ENCODE measurements around the gene IWS1. TPM values are rescaled to one million over a fixed set of nuclear protein-coding genes. Genes with fewer than 3 reads are reported as not detected.
A peak's percentile ranks its signal among the peaks of the same experiment; 100 is the strongest.

The IWS1 gene
- total and polyA plus RNA-seq, 9 of the 15 experiments (the other 6 are each of a cell fraction or from before 2014, with no cell fraction given) = 20.8 to 67.2 (median 46.6) TPM

GRCh38 chr2:127498386-127498785 is 27.9 kb downstream of the IWS1 start:
- Histone ChIP-seq H3K27me3 (ENCODE audit: control insufficient read depth in 2 of 2, insufficient read depth in 2 of 2, low read length in 2 of 2) (no peaks in the 10 kb centered on the region), H3K79me2 (ENCODE audit: control insufficient read depth, insufficient read depth, low read length) (no peaks in the 10 kb centered on the region), H2AFZ (ENCODE audit: low read depth, low read length) (no peak overlapping the region), H3K9ac (ENCODE audit: insufficient read depth in 1 of 2, low read depth in 2 of 2, low read length in 2 of 2) (no peak overlapping the region), H3K36me3 (ENCODE audit: control insufficient read depth, insufficient read depth, low read length) (peaks cover 94% of the 10 kb centered on the region), H3K4me1 (replicated peaks in 1 of 2; ENCODE audit: control insufficient read depth in 2 of 2, insufficient read depth in 2 of 2, low read length in 2 of 2) (no peaks in the 10 kb centered on the region), H4K20me1 (replicated peaks; ENCODE audit: control insufficient read depth, insufficient read depth, low read length) (no peaks in the 10 kb centered on the region), H3K9me3 (replicated peaks; ENCODE audit: control insufficient read depth, insufficient read depth, low read depth, low read length) (no peaks in the 10 kb centered on the region), H3K4me2 (ENCODE audit: insufficient read depth, low read length) (no peak overlapping the region), H3K4me3 (no peak overlapping the region), H3K9me1 (ENCODE audit: control insufficient read depth, insufficient read depth, low read length) (no peaks in the 10 kb centered on the region), H3K27ac (ENCODE audit: extremely low read depth, low read depth, low read length) (no peak overlapping the region)
- ChIA-PET CTCF (ENCODE audit: low intra/inter-chr PET ratio) (no interaction called here), POLR2A (no interaction called here)
- BruUV-seq (replicated peaks) = no TSS peak
- no peak for DNase-seq (ENCODE audit: extremely low read depth in 1 of 4, low spot score in 3 of 4)
- in situ Hi-C loops (cut with MboI) (no loop called here), intact Hi-C loops (cut with micrococcal nuclease) (no loop called here)
- FAIRE-seq = no peak
- no peak for ATAC-seq
- TF ChIP-seq CEBPB (tag; IDR thresholded peaks at IDR 0.05) = peak; percentile 99
- TF ChIP-seq IRF9 (tag; IDR thresholded peaks at IDR 0.05) = 0 out of 2 replicates have a peak, but pooled peaks have one; percentile 49
- no peak for TF ChIP-seq RBM25 (IDR thresholded peaks at IDR 0.05; ENCODE audit: low read depth, low read length, severe bottlenecking)
- TF ChIP-seq BACH1 (tag; IDR thresholded peaks at IDR 0.05) = no peak
- TF ChIP-seq ZNF133 (CRISPR knock-in tag; IDR thresholded peaks at IDR 0.05) = no peak
- TF ChIP-seq CEBPG (CRISPR knock-in tag; IDR thresholded peaks at IDR 0.05) = peak; percentile 53; the same call in 1 of the 2 replicates
- peak; percentile 96 to 98 for TF ChIP-seq CEBPG (tag; conservative IDR thresholded peaks at IDR 0.05 in 1 of 2, IDR thresholded peaks at IDR 0.05 in 1 of 2)
- 84% methylated on average over 2 of the region's 2 CpGs for WGBS (ENCODE audit: insufficient coverage, low coverage, missing lambda C conversion rate)
